HCT116 (cell line): ENCODE measurements around the gene ATF7IP. TPM values are rescaled to one million over a fixed set of nuclear protein-coding genes. Genes with fewer than 3 reads are reported as not detected.

Experiments used
- ATAC-seq: fragments of 200-7000 bp; cut with Tn5 transposase; 2 replicates; pipeline ENCODE4 v1.9.1; 2020; ENCODE audit warnings: mild to moderate bottlenecking, moderate library complexity
- BruUV-seq: library from RNA; stranded (reverse); fragments of 400-500 nt; replicated peaks from 2 replicates; lab custom pipeline; 2021; lab: Mats Ljungman, UMichigan
- CTCF ChIA-PET: fragments of 300-600 bp; sonication (Branson Sonifier 250); formaldehyde crosslinking; loops from one replicate; lab custom pipeline; 2021; ENCODE audit warnings: antibody characterized with exemption; lab: Charles Lee
- POLR2A ChIA-PET: fragments of 300-600, 350-600 bp; sonication (Branson Sonifier 250); formaldehyde crosslinking; loops from one replicate; lab custom pipeline; 2021; ENCODE audit warnings: antibody characterized with exemption; lab: Charles Lee
- RAD21 ChIA-PET, 2 experiments: fragments of 300-600 bp; sonication (Branson Sonifier 250); formaldehyde crosslinking; loops; one replicate each; lab custom pipeline; 2023; ENCODE audit warnings: low total read pairs in 2 of 2; ENCODE audit not compliant: uncharacterized antibody in 2 of 2, unreplicated experiment in 2 of 2, low non-redundant PET in 1 of 2; lab: Charles Lee
- DNase-seq: peaks from one replicate; pipeline ENCODE4 v3.0.0-alpha.2; 2010; ENCODE audit warnings: low read depth, low spot score
- H2AFZ ChIP-seq: fragments of 200-600 bp; shearing (Covaris generic), sonication (generic); 2 replicates; pipeline ENCODE4 v1.6.1; 2017; ENCODE audit warnings: low read depth, mixed run types, mixed read lengths, antibody characterized with exemption, low read length; ENCODE audit not compliant: poor library complexity, severe bottlenecking
- H3K27ac ChIP-seq: 2 replicates; pipeline ENCODE4 v1.5.1; 2012; ENCODE audit warnings: low read depth, low read length
- H3K27me3 ChIP-seq: fragments of 200-600 bp; sonication (generic); 2 replicates; pipeline ENCODE4 v1.6.1; 2016; ENCODE audit warnings: mixed run types, low read length, mixed read lengths; ENCODE audit not compliant: insufficient read depth
- H3K36me3 ChIP-seq, 2 experiments: fragments of 200-500 bp in 1 of 2; fragments of 200-600 bp in 1 of 2; sonication (Bioruptor generic) in 1 of 2; sonication (generic) in 1 of 2; 2 replicates each; pipeline versions ENCODE4 v1.5.1 to v1.6.1; 2014 to 2016; ENCODE audit warnings: low read length in 2 of 2, inconsistent platforms in 1 of 2, mixed read lengths in 1 of 2, mixed run types in 1 of 2; ENCODE audit not compliant: insufficient read depth in 2 of 2, control insufficient read depth in 1 of 2
- H3K4me1 ChIP-seq, 2 experiments: fragments of 200-600 bp in 1 of 2; sonication (generic) in 1 of 2; 2 replicates each; pipeline versions ENCODE4 v1.5.1 to v1.6.1; 2012 to 2017; ENCODE audit warnings: low read length in 2 of 2, inconsistent platforms in 1 of 2, mild to moderate bottlenecking in 1 of 2, mixed read lengths in 1 of 2, mixed run types in 1 of 2, moderate library complexity in 1 of 2; ENCODE audit not compliant: insufficient read depth in 2 of 2, control insufficient read depth in 1 of 2
- H3K4me2 ChIP-seq: fragments of 200-600 bp; sonication (generic); 2 replicates; pipeline ENCODE4 v1.6.1; 2017; ENCODE audit warnings: mixed run types, low read length, mixed read lengths
- H3K4me3 ChIP-seq, 2 experiments: fragments of 200-600 bp in 1 of 2; sonication (generic) in 1 of 2; replicated peaks in 1 of 2; 2 replicates each; pipeline ENCODE4 v1.5.1; 2011 to 2016; ENCODE audit warnings: low read length in 2 of 2, control low read depth in 1 of 2, low read depth in 1 of 2, mild to moderate bottlenecking in 1 of 2, mixed read lengths in 1 of 2, mixed run types in 1 of 2
- H3K79me2 ChIP-seq: fragments of 200-600 bp; sonication (generic); 2 replicates; pipeline ENCODE4 v1.6.1; 2017; ENCODE audit warnings: mild to moderate bottlenecking, mixed run types, low read length, moderate library complexity, mixed read lengths; ENCODE audit not compliant: insufficient read depth
- H3K9ac ChIP-seq: fragments of 200-600 bp; sonication (generic); 2 replicates; pipeline ENCODE4 v1.6.1; 2016; ENCODE audit warnings: low read length, mixed read lengths
- H3K9me2 ChIP-seq: fragments of 200-600 bp; sonication (generic), shearing (Covaris generic); 2 replicates; pipeline ENCODE4 v1.6.1; 2017; ENCODE audit warnings: mixed run types, mild to moderate bottlenecking, moderate library complexity; ENCODE audit not compliant: insufficient read depth
- H3K9me3 ChIP-seq, 2 experiments: fragments of 200-500 bp in 1 of 2; fragments of 200-600 bp in 1 of 2; sonication (Bioruptor generic) in 1 of 2; sonication (generic) in 1 of 2; 2 replicates each; pipeline ENCODE4 v1.6.1; 2014 to 2017; ENCODE audit warnings: low read length in 2 of 2, mixed read lengths in 2 of 2, inconsistent platforms in 1 of 2, low read depth in 1 of 2, mild to moderate bottlenecking in 1 of 2, mixed run types in 1 of 2, moderate library complexity in 1 of 2; ENCODE audit not compliant: control insufficient read depth in 1 of 2, insufficient read depth in 1 of 2
- H4K20me1 ChIP-seq: fragments of 200-600 bp; sonication (generic), shearing (Covaris generic); 2 replicates; pipeline ENCODE4 v1.6.1; 2017; ENCODE audit warnings: mixed run types, mild to moderate bottlenecking, moderate library complexity; ENCODE audit not compliant: insufficient read depth
- CBX3 ChIP-seq: IDR thresholded peaks from 2 replicates; pipeline ENCODE4 v1.6.1; 2012; ENCODE audit warnings: low read depth
- CEBPB ChIP-seq: IDR thresholded peaks from 2 replicates; pipeline ENCODE4 v1.6.1; 2012; ENCODE audit warnings: low read depth
- CTCF ChIP-seq, 3 experiments: fragments of 200-600 bp in 1 of 3; sonication (generic) in 1 of 3; IDR thresholded peaks in 2 of 3; conservative IDR thresholded peaks in 1 of 3; 2 replicates each; pipeline ENCODE4 v1.5.1; 2012 to 2017; ENCODE audit warnings: low read depth in 2 of 3, low read length in 2 of 3, antibody characterized with exemption in 1 of 3, borderline replicate concordance in 1 of 3, control low read depth in 1 of 3, mild to moderate bottlenecking in 1 of 3, mixed read lengths in 1 of 3, mixed run types in 1 of 3, moderate library complexity in 1 of 3; ENCODE audit not compliant: insufficient read depth in 1 of 3
- EGR1 ChIP-seq: IDR thresholded peaks from 2 replicates; pipeline ENCODE4 v1.6.1; 2012; ENCODE audit warnings: low read depth
- EZH2phosphoT487 ChIP-seq: fragments of 200-600 bp; IDR thresholded peaks from 2 replicates; pipeline ENCODE4 v1.6.1; 2018; ENCODE audit warnings: antibody characterized with exemption, borderline replicate concordance
- JUND ChIP-seq: IDR thresholded peaks from 2 replicates; pipeline ENCODE4 v1.6.1; 2012
- MAX ChIP-seq: IDR thresholded peaks from 2 replicates; pipeline ENCODE4 v1.6.1; 2012
- POLR2AphosphoS5 ChIP-seq: IDR thresholded peaks from 2 replicates; pipeline ENCODE4 v1.6.1; 2011; ENCODE audit warnings: mild to moderate bottlenecking, low read depth, low read length, moderate library complexity
- RAD21 ChIP-seq: IDR thresholded peaks from 2 replicates; pipeline ENCODE4 v1.6.1; 2012; ENCODE audit warnings: low read depth, mild to moderate bottlenecking
- SP1 ChIP-seq: IDR thresholded peaks from 2 replicates; pipeline ENCODE4 v1.6.1; 2012; ENCODE audit warnings: low read depth
- SRF ChIP-seq: IDR thresholded peaks from 2 replicates; pipeline ENCODE4 v1.6.1; 2012; ENCODE audit warnings: low read depth
- TCF7L2 ChIP-seq: IDR thresholded peaks from 2 replicates; pipeline ENCODE4 v1.7.0; 2011; ENCODE audit warnings: borderline replicate concordance, inconsistent platforms; ENCODE audit not compliant: insufficient read depth, insufficient read length; ENCODE audit errors: extremely low read depth
- YY1 ChIP-seq: IDR thresholded peaks from 2 replicates; pipeline ENCODE4 v1.6.1; 2011; ENCODE audit warnings: low read length, low read depth, moderate library complexity, mild to moderate bottlenecking; ENCODE audit not compliant: insufficient replicate concordance; ENCODE audit errors: extremely low read depth
- intact Hi-C: fragments of 100-400 bp; cut with micrococcal nuclease; formaldehyde crosslinking; loops from 2 replicates; pipeline ENCODE4 v1.10.0; 2022
- total RNA-seq: library from RNA; stranded (reverse); gene quantifications from one replicate; pipeline ENCODE4 v1.2.1, GENCODE V29; 2021; ENCODE audit not compliant: unreplicated experiment
- TF ChIP-seq, protein P1 (sequence below): IDR thresholded peaks from 2 replicates; pipeline ENCODE4 v1.6.1; 2012

Gene ATF7IP
- total RNA-seq, 1 experiment from 2014 or later = 38.6 TPM

- no TSS peak for BruUV-seq
- Histone ChIP-seq H3K4me2 (no peak overlapping the region), H3K27ac (no peak overlapping the region), H3K79me2 (peaks cover 57% of the 10 kb centered on the region), H3K36me3 (no peaks in the 10 kb centered on the region), H2AFZ (no peak overlapping the region), H3K9me2 (no peaks in the 10 kb centered on the region), H3K27me3 (no peaks in the 10 kb centered on the region), H3K9ac (no peak overlapping the region), H4K20me1 (no peaks in the 10 kb centered on the region), H3K4me3 (no peak overlapping the region), H3K9me3 (no peaks in the 10 kb centered on the region), H3K4me1 (no peaks in the 10 kb centered on the region)
- ATAC-seq (no peak), DNase-seq (no peak)
- TF ChIP-seq CEBPB (no peak), JUND (no peak), CTCF (IDR thresholded peaks at IDR 0.05 in 2 of 3, conservative IDR thresholded peaks at IDR 0.05 in 1 of 3; ENCODE audit: borderline replicate concordance in 1 of 3, insufficient read depth in 1 of 3, low read depth in 2 of 3, low read length in 2 of 3) (no peak), SP1 (no peak)
- POLR2A ChIA-PET = interaction anchor here (0.9 kb wide), 1 partner anchor 65 kb away, joined by 3 read pairs; the partner anchor contains the start of gene ATF7IP
- CTCF ChIA-PET = no interaction called here
- intact Hi-C loops = no loop called here
- RAD21 ChIA-PET = no interaction called here
Measured at GRCh38 chr12:14430394-14430986, 65.0 kb downstream of the ATF7IP start.

- Histone ChIP-seq H3K79me2 (peaks cover 57% of the 10 kb centered on the region), H3K9ac (no peak overlapping the region), H3K36me3 (peaks cover 0 to 3% of the 10 kb centered on the region in 2 experiments; a peak in 1 of 4 replicates), H3K4me3 (no peak overlapping the region), H3K4me1 (no peaks in the 10 kb centered on the region), H3K9me2 (no peaks in the 10 kb centered on the region), H3K9me3 (no peaks in the 10 kb centered on the region), H3K4me2 (no peak overlapping the region), H2AFZ (no peak overlapping the region), H4K20me1 (no peaks in the 10 kb centered on the region), H3K27me3 (no peaks in the 10 kb centered on the region), H3K27ac (no peak overlapping the region)
- POLR2A ChIA-PET = no interaction called here
- RAD21 ChIA-PET = no interaction called here
- DNase-seq (no peak), ATAC-seq (no peak)
- intact Hi-C loops = no loop called here
- no TSS peak for BruUV-seq
- CTCF ChIA-PET = no interaction called here
- TF ChIP-seq, protein P1, sequence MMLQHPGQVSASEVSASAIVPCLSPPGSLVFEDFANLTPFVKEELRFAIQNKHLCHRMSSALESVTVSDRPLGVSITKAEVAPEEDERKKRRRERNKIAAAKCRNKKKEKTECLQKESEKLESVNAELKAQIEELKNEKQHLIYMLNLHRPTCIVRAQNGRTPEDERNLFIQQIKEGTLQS = no peak
- TF ChIP-seq CBX3 (no peak), EGR1 (no peak), POLR2AphosphoS5 (no peak), TCF7L2 (no peak), YY1 (no peak), EZH2phosphoT487 (no peak), SP1 (no peak), CTCF (IDR thresholded peaks at IDR 0.05 in 2 of 3, conservative IDR thresholded peaks at IDR 0.05 in 1 of 3; ENCODE audit: borderline replicate concordance in 1 of 3, insufficient read depth in 1 of 3, low read depth in 2 of 3, low read length in 2 of 3) (no peak), JUND (no peak), RAD21 (no peak), SRF (no peak), MAX (no peak)
Measured at GRCh38 chr12:14431975-14432374, 66.5 kb downstream of the ATF7IP start.
